HEK293 (cell line): ENCODE results near the gene SQOR.

Experiments used
- CTCF ChIA-PET: fragments of 350-600 bp; formaldehyde crosslinking; extraction: SDS; loops from one replicate; lab custom pipeline; 2021; ENCODE audit warnings: antibody characterized with exemption; lab: Yijun Ruan, JAX
- POLR2A ChIA-PET: fragments of 300-600 bp; formaldehyde crosslinking; extraction: SDS; loops from one replicate; lab custom pipeline; 2020; ENCODE audit warnings: antibody characterized with exemption, inconsistent platforms; lab: Yijun Ruan, JAX
- H3K27ac ChIP-seq: fragments of 200-500 bp; sonication (Bioruptor generic); 2 replicates; pipeline ENCODE4 v1.5.1; 2014; ENCODE audit warnings: low read depth, low read length, control low read depth, inconsistent platforms; ENCODE audit errors: extremely low read depth
- H3K36me3 ChIP-seq, 2 experiments: fragments of 200-500 bp in 1 of 2; sonication (Bioruptor generic) in 1 of 2; 1 replicate in 1 of 2; 2 replicates in 1 of 2; pipeline ENCODE4 v1.5.1; 2014 to 2017; ENCODE audit warnings: inconsistent platforms in 2 of 2, low read length in 2 of 2; ENCODE audit not compliant: control insufficient read depth in 2 of 2, insufficient read depth in 1 of 2
- H3K4me1 ChIP-seq: fragments of 200-500 bp; sonication (Bioruptor generic); 2 replicates; pipeline ENCODE4 v1.5.1; 2014; ENCODE audit warnings: mild to moderate bottlenecking, low read length, inconsistent platforms; ENCODE audit not compliant: control insufficient read depth, insufficient read depth
- H3K4me3 ChIP-seq: 2 replicates; pipeline ENCODE4 v1.5.1; 2011; ENCODE audit warnings: low read depth, mild to moderate bottlenecking, control low read depth, low read length, moderate library complexity
- H3K9me3 ChIP-seq: fragments of 200-500 bp; sonication (Bioruptor generic); 2 replicates; pipeline ENCODE4 v1.5.1; 2014; ENCODE audit warnings: low read depth, low read length, inconsistent platforms; ENCODE audit not compliant: control insufficient read depth, insufficient read depth
- BCL11A ChIP-seq: fragments of 450-650 bp; formaldehyde crosslinking; IDR thresholded peaks from 2 replicates; pipeline ENCODE4 v1.5.1; 2016; ENCODE audit warnings: low read depth, missing biosample characterization, missing genetic modification characterization
- RBAK ChIP-seq: fragments of 450-650 bp; formaldehyde crosslinking; IDR thresholded peaks from 2 replicates; pipeline ENCODE4 v1.5.1; 2016; ENCODE audit warnings: missing biosample characterization, missing genetic modification characterization
- SALL2 ChIP-seq: fragments of 450-650 bp; formaldehyde crosslinking; IDR thresholded peaks from 2 replicates; pipeline ENCODE4 v1.5.0; 2017; ENCODE audit warnings: missing biosample characterization, mild to moderate bottlenecking, missing genetic modification characterization, borderline replicate concordance
- ZEB2 ChIP-seq: fragments of 450-650 bp; formaldehyde crosslinking; IDR thresholded peaks from 2 replicates; pipeline ENCODE4 v1.5.1; 2016; ENCODE audit warnings: missing biosample characterization, missing genetic modification characterization
- ZIC2 ChIP-seq: fragments of 450-650 bp; formaldehyde crosslinking; IDR thresholded peaks from 2 replicates; pipeline ENCODE4 v1.5.1; 2016; ENCODE audit warnings: missing biosample characterization, missing genetic modification characterization
- ZNF112 ChIP-seq: fragments of 450-650 bp; formaldehyde crosslinking; IDR thresholded peaks from 2 replicates; pipeline ENCODE4 v1.5.0; 2017; ENCODE audit warnings: missing biosample characterization, missing genetic modification characterization
- ZNF138 ChIP-seq: fragments of 450-650 bp; formaldehyde crosslinking; IDR thresholded peaks from 2 replicates; pipeline ENCODE4 v1.5.1; 2016; ENCODE audit warnings: missing biosample characterization, missing genetic modification characterization, borderline replicate concordance
- ZNF146 ChIP-seq: fragments of 450-650 bp; formaldehyde crosslinking; IDR thresholded peaks from 2 replicates; pipeline ENCODE4 v1.5.1; 2016; ENCODE audit warnings: missing biosample characterization, missing genetic modification characterization
- ZNF16 ChIP-seq: fragments of 450-650 bp; formaldehyde crosslinking; IDR thresholded peaks from 2 replicates; pipeline ENCODE4 v1.5.1; 2016; ENCODE audit warnings: low read depth, missing biosample characterization, missing genetic modification characterization
- ZNF23 ChIP-seq: fragments of 450-650 bp; formaldehyde crosslinking; IDR thresholded peaks from 2 replicates; pipeline ENCODE4 v1.5.1; 2016; ENCODE audit warnings: missing biosample characterization, missing genetic modification characterization, borderline replicate concordance
- ZNF24 ChIP-seq: fragments of 450-650 bp; formaldehyde crosslinking; IDR thresholded peaks from 2 replicates; pipeline ENCODE4 v1.5.1; 2016; ENCODE audit warnings: missing biosample characterization, missing genetic modification characterization
- ZNF274 ChIP-seq, 2 experiments: fragments of 200-500 bp in 1 of 2; fragments of 450-650 bp in 1 of 2; sonication (Bioruptor generic) in 1 of 2; formaldehyde crosslinking in 1 of 2; IDR thresholded peaks; 2 replicates each; pipeline versions ENCODE4 v1.5.1 to v1.6.1; 2014 to 2016; ENCODE audit warnings: borderline replicate concordance in 1 of 2, inconsistent platforms in 1 of 2, low read length in 1 of 2, missing biosample characterization in 1 of 2, missing genetic modification characterization in 1 of 2
- ZNF292 ChIP-seq: fragments of 450-650 bp; formaldehyde crosslinking; IDR thresholded peaks from 2 replicates; pipeline ENCODE4 v1.5.1; 2016; ENCODE audit warnings: low read depth, missing biosample characterization, missing genetic modification characterization, borderline replicate concordance
- ZNF335 ChIP-seq: fragments of 450-650 bp; formaldehyde crosslinking; conservative IDR thresholded peaks from 2 replicates; pipeline ENCODE4 v1.5.1; 2016; ENCODE audit warnings: missing biosample characterization, missing genetic modification characterization
- ZNF391 ChIP-seq: fragments of 450-650 bp; formaldehyde crosslinking; IDR thresholded peaks from 2 replicates; pipeline ENCODE4 v1.5.1; 2016; ENCODE audit warnings: low read depth, missing biosample characterization, missing genetic modification characterization, borderline replicate concordance
- ZNF561 ChIP-seq: fragments of 450-650 bp; IDR thresholded peaks from 2 replicates; pipeline ENCODE4 v1.5.1; 2018; ENCODE audit warnings: missing biosample characterization, missing genetic modification characterization, borderline replicate concordance
- ZNF624 ChIP-seq: fragments of 450-650 bp; formaldehyde crosslinking; IDR thresholded peaks from 2 replicates; pipeline ENCODE4 v1.5.1; 2017; ENCODE audit warnings: missing biosample characterization, missing genetic modification characterization
- ZNF664 ChIP-seq: fragments of 450-650 bp; formaldehyde crosslinking; IDR thresholded peaks from 2 replicates; pipeline ENCODE4 v1.5.1; 2016; ENCODE audit warnings: missing biosample characterization, missing genetic modification characterization
- ZNF791 ChIP-seq: fragments of 450-650 bp; formaldehyde crosslinking; IDR thresholded peaks from 2 replicates; pipeline ENCODE4 v1.5.1; 2016; ENCODE audit warnings: missing biosample characterization, missing genetic modification characterization
- TF ChIP-seq, protein P1 (sequence below): fragments of 450-650 bp; formaldehyde crosslinking; IDR thresholded peaks from 2 replicates; pipeline ENCODE4 v1.5.1; 2017; ENCODE audit warnings: missing biosample characterization, missing genetic modification characterization
- TF ChIP-seq, protein P2 (sequence below): fragments of 450-650 bp; formaldehyde crosslinking; IDR thresholded peaks from 2 replicates; pipeline ENCODE4 v1.5.1; 2016; ENCODE audit warnings: missing biosample characterization, missing genetic modification characterization
- TF ChIP-seq, protein P3 (sequence below): fragments of 450-650 bp; formaldehyde crosslinking; IDR thresholded peaks from 2 replicates; pipeline ENCODE4 v1.5.1; 2017; ENCODE audit warnings: missing biosample characterization, missing genetic modification characterization
- TF ChIP-seq, protein P4 (sequence below): fragments of 450-650 bp; formaldehyde crosslinking; conservative IDR thresholded peaks from 2 replicates; pipeline ENCODE4 v1.5.1; 2016; ENCODE audit warnings: low read depth, missing biosample characterization, missing genetic modification characterization

SQOR gene

DNA sequence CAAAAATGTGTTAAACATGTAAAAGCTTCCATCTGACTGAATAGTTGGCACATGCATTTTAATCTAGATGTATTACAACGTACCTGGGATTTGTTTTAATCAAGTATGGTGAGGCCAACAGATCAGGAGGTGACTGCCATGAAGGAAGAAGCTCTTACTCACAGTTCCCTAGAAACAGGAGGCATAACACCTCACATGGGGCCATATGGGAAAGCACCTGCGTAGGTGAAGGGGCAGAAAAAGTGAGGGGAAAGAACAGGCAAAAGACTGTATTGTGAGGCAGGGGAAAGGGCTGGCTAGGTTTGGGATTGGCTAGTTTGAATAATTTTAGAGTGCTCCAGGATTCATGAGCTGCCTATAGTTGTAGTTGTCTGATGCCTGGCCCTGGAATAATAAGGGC lies 9.6 kb downstream of the SQOR start (continued):
- TF ChIP-seq, protein P1, sequence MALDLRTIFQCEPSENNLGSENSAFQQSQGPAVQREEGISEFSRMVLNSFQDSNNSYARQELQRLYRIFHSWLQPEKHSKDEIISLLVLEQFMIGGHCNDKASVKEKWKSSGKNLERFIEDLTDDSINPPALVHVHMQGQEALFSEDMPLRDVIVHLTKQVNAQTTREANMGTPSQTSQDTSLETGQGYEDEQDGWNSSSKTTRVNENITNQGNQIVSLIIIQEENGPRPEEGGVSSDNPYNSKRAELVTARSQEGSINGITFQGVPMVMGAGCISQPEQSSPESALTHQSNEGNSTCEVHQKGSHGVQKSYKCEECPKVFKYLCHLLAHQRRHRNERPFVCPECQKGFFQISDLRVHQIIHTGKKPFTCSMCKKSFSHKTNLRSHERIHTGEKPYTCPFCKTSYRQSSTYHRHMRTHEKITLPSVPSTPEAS = no peak
- TF ChIP-seq ZNF146 (tag by site-specific recombination) = no peak
- no peak for TF ChIP-seq ZNF23 (tag by site-specific recombination)
- TF ChIP-seq ZNF335 (tag by site-specific recombination) = no peak
- TF ChIP-seq, protein P2, sequence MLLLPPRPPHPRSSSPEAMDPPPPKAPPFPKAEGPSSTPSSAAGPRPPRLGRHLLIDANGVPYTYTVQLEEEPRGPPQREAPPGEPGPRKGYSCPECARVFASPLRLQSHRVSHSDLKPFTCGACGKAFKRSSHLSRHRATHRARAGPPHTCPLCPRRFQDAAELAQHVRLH (tag by site-specific recombination) = no peak
- TF ChIP-seq ZNF138 (tag by site-specific recombination) = no peak
- TF ChIP-seq ZNF664 (tag by site-specific recombination) = no peak
- TF ChIP-seq ZNF112 (tag by site-specific recombination) = no peak
- TF ChIP-seq, protein P3, sequence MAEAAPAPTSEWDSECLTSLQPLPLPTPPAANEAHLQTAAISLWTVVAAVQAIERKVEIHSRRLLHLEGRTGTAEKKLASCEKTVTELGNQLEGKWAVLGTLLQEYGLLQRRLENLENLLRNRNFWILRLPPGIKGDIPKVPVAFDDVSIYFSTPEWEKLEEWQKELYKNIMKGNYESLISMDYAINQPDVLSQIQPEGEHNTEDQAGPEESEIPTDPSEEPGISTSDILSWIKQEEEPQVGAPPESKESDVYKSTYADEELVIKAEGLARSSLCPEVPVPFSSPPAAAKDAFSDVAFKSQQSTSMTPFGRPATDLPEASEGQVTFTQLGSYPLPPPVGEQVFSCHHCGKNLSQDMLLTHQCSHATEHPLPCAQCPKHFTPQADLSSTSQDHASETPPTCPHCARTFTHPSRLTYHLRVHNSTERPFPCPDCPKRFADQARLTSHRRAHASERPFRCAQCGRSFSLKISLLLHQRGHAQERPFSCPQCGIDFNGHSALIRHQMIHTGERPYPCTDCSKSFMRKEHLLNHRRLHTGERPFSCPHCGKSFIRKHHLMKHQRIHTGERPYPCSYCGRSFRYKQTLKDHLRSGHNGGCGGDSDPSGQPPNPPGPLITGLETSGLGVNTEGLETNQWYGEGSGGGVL (tag by site-specific recombination) = no peak
- TF ChIP-seq ZIC2 (tag by site-specific recombination) = no peak
- TF ChIP-seq BCL11A = no peak
- TF ChIP-seq, all 188 proteins: peak for 0

DNA sequence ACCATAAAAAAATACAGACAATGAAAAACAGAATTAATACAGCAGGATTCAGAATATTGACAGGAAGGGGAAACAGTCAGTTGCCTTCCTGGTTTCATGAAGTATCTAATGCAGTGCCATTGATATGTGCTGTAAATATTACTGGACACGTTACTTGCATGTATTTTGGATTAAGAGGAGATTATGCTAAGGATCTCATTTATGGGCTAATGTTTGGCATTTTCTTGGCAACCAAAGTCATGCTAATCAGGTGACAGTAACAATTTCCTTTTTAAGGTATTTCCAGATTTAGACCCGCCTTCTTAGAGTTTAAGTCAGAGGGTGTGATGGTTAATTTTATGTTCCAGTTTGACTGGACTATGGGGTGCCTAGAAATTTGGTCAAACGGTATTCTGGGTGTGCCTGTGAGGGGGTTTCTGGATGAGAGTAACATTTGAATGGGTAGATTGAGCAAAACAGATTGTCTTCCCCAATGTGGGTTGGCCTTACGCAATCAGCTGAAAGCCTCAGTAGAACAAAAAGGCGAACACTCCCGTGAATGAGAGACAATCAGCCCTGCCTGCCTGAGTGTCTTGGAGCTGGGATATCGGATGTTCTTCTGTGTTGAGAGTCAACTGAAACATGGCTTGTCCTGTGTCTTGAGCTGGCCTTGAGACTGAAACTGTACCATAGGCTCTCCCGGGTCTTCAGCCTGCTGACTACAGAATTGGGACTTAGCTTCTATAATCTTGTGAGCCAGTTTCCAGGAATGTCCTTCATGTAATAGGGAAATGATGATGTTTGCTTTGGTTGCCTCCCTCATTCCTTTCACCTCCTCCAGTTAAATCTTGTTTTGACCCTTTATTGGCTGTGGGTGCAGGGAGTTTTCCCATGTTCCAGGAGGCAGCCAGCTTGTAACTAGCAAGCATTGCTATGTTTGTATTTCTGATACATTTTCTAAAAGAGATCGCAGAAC lies 10.5 kb downstream of the SQOR start:
- Histone ChIP-seq H3K27ac (no peak overlapping the region), H3K4me3 (no peak overlapping the region), H3K4me1 (no peaks in the 10 kb centered on the region), H3K36me3 (no peaks in the 10 kb centered on the region), H3K9me3 (no peaks in the 10 kb centered on the region)
- TF ChIP-seq ZNF561 (tag by site-specific recombination) = no peak
- no peak for TF ChIP-seq ZNF391
- no peak for TF ChIP-seq ZNF23 (tag by site-specific recombination)
- no peak for TF ChIP-seq ZEB2 (tag by site-specific recombination)
- no peak for TF ChIP-seq ZNF624 (tag by site-specific recombination)
- TF ChIP-seq ZNF16 (tag by site-specific recombination) = no peak
- no peak for TF ChIP-seq ZNF791
- TF ChIP-seq ZNF274 (IDR thresholded peaks at IDR 0.05; ENCODE audit: low read length) = no peak
- TF ChIP-seq ZNF274 (tag by site-specific recombination; IDR thresholded peaks at IDR 0.05; ENCODE audit: borderline replicate concordance) = no peak
- TF ChIP-seq SALL2 = no peak
- TF ChIP-seq RBAK (tag by site-specific recombination) = no peak
- TF ChIP-seq ZNF24 = no peak
- TF ChIP-seq ZNF292 (tag by site-specific recombination) = no peak
- TF ChIP-seq, protein P4, sequence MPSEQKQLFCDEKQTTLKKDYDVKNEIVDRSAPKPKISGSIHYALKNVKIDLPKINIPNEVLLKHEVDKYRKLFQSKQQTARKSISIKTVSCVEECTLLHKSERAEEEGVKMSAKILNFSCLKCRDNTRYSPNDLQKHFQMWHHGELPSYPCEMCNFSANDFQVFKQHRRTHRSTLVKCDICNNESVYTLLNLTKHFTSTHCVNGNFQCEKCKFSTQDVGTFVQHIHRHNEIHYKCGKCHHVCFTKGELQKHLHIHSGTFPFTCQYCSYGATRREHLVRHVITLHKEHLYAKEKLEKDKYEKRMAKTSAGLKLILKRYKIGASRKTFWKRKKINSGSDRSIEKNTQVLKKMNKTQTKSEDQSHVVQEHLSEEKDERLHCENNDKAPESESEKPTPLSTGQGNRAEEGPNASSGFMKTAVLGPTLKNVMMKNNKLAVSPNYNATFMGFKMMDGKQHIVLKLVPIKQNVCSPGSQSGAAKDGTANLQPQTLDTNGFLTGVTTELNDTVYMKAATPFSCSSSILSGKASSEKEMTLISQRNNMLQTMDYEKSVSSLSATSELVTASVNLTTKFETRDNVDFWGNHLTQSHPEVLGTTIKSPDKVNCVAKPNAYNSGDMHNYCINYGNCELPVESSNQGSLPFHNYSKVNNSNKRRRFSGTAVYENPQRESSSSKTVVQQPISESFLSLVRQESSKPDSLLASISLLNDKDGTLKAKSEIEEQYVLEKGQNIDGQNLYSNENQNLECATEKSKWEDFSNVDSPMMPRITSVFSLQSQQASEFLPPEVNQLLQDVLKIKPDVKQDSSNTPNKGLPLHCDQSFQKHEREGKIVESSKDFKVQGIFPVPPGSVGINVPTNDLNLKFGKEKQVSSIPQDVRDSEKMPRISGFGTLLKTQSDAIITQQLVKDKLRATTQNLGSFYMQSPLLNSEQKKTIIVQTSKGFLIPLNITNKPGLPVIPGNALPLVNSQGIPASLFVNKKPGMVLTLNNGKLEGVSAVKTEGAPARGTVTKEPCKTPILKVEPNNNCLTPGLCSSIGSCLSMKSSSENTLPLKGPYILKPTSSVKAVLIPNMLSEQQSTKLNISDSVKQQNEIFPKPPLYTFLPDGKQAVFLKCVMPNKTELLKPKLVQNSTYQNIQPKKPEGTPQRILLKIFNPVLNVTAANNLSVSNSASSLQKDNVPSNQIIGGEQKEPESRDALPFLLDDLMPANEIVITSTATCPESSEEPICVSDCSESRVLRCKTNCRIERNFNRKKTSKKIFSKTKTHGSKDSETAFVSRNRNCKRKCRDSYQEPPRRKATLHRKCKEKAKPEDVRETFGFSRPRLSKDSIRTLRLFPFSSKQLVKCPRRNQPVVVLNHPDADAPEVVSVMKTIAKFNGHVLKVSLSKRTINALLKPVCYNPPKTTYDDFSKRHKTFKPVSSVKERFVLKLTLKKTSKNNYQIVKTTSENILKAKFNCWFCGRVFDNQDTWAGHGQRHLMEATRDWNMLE (tag by site-specific recombination) = no peak
- ChIA-PET CTCF (interaction anchor here (0.8 kb wide), 2 partner anchors 10 to 31 kb away, joined by 3 to 4 read pairs; partner anchors contain the start of gene SQOR), POLR2A (no interaction called here)
